CD4-positive, alpha-beta T cell treated with Interleukin-6 at 100 ng/mL for 8 hours (primary cell): ENCODE measurements around the gene FAM227B.
"Not testable (repeated sequence)": the region's sequence is repeated elsewhere in the genome, so short reads cannot be mapped to it uniquely, and the experiment has no call there.

Experiments used
- DNase-seq: peaks from one replicate; pipeline ENCODE4 v3.0.0-alpha.2; 2020; ENCODE audit warnings: mixed read lengths, low spot score

FAM227B gene

GRCh38 chr15:49370782-49371181, 249.8 kb downstream of the FAM227B start:
- no peak for DNase-seq

- no peak for DNase-seq
Observed at GRCh38 chr15:49366496-49366895, 254.1 kb downstream of the FAM227B start.

GRCh38 chr15:49361370-49361769, 259.2 kb downstream of the FAM227B start:
- DNase-seq: no peak

- not testable (repeated sequence) for DNase-seq
Observed at GRCh38 chr15:49354439-49354838, 266.2 kb downstream of the FAM227B start.

- DNase-seq: no peak
Observed at GRCh38 chr15:49343546-49343945, 277.1 kb downstream of the FAM227B start.

GRCh38 chr15:49339656-49340055, 281.0 kb downstream of the FAM227B start:
- DNase-seq: no peak

- no peak for DNase-seq
Observed at GRCh38 chr15:49331951-49332350, 288.7 kb downstream of the FAM227B start.

- DNase-seq: no peak
Observed at GRCh38 chr15:49331442-49331841, 289.2 kb downstream of the FAM227B start.

- no peak for DNase-seq
Observed at GRCh38 chr15:49330166-49330565, 290.5 kb downstream of the FAM227B start.

GRCh38 chr15:49328941-49329340, 291.7 kb downstream of the FAM227B start:
- no peak for DNase-seq

GRCh38 chr15:49327927-49328326, 292.7 kb downstream of the FAM227B start:
- DNase-seq: no peak

GRCh38 chr15:49323207-49323606, 297.4 kb downstream of the FAM227B start:
- DNase-seq: no peak

- DNase-seq: no peak
Observed at GRCh38 chr15:49320351-49320750, 300.3 kb downstream of the FAM227B start.

- no peak for DNase-seq
Observed at GRCh38 chr15:49315391-49315823, 305.2 kb downstream of the FAM227B start.

- DNase-seq: no peak
Observed at GRCh38 chr15:49314716-49315115, 305.9 kb downstream of the FAM227B start.

GRCh38 chr15:49313650-49314049, 307.0 kb downstream of the FAM227B start:
- DNase-seq: no peak

GRCh38 chr15:49309889-49310288, 310.7 kb downstream of the FAM227B start:
- no peak for DNase-seq

- DNase-seq: no peak
Observed at GRCh38 chr15:49308686-49309085, 311.9 kb downstream of the FAM227B start.

GRCh38 chr15:49306551-49306950, 314.1 kb downstream of the FAM227B start:
- DNase-seq: no peak

GRCh38 chr15:49303003-49303402, 317.6 kb downstream of the FAM227B start:
- no peak for DNase-seq

GRCh38 chr15:49301562-49301961, 319.1 kb downstream of the FAM227B start:
- DNase-seq: no peak

- no peak for DNase-seq
Observed at GRCh38 chr15:49300856-49301255, 319.8 kb downstream of the FAM227B start.

- DNase-seq: no peak
Observed at GRCh38 chr15:49297584-49297983, 323.0 kb downstream of the FAM227B start.

GRCh38 chr15:49296258-49296657, 324.4 kb downstream of the FAM227B start:
- no peak for DNase-seq

GRCh38 chr15:49293941-49294340, 326.7 kb downstream of the FAM227B start:
- DNase-seq: no peak
